NCI-H460 (cell line): ENCODE measurements around the gene VAV1. TPM values are rescaled to one million over a fixed set of nuclear protein-coding genes. Genes with fewer than 3 reads are reported as not detected.

Source experiments
- DNase-seq: peaks from one replicate; pipeline ENCODE4 v3.0.0-alpha.2; 2016; ENCODE audit warnings: low read depth; ENCODE audit errors: extremely low read depth
- total RNA-seq: library from RNA; depleted of rRNA; stranded (reverse); fragments of >200 nt; shearing (Covaris generic); gene quantifications from 2 replicates; pipeline ENCODE4 v1.2.3, GENCODE V29; 2014; rRNA removed

The VAV1 gene
- total RNA-seq, 1 experiment from 2014 or later = 1.2 TPM

GRCh38 chr19:6873708-6874431 lies 101.4 kb downstream of the VAV1 start:
- DNase-seq = no peak

DNA sequence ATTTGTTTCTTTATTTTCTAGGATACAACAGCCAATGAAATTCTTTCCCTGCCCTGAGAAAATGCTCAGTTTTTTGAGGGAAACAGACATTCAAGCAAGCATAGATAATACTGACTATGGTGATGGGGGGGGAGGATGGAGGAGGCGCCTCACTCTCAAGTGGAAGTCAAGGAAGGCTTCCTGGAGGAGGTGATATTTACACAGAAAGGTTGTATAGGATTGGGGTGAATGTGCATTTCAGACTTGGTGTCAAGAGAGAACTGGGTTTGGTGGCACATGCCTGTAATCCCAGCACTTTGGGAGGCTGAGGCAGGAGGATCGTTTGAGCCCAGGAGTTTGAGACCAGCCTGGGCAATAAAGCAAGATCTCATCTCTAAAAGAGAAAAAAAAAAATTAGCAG lies 102.7 kb downstream of the VAV1 start:
- no peak for DNase-seq

- DNase-seq = no peak
Measured at GRCh38 chr19:6876748-6877147, 104.2 kb downstream of the VAV1 start.

DNA sequence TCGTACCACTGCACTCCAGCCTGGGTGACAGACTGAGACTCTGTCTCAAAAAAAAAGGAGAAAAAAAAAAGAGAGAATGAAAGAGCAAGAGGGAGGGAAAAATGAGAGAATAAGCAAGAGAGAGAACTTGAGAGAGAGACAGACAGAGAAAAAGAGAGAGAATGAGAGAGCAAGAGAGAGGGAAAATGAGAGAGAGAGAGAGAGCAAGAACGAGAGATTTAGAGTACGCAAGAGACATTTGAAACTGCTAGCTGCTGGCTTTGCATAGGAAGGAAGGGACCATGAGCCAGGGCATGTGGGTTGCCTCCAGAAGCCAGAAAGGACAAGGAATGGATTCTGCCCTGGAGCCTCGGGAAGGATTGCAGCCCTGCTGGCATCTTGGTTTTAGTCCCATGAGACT lies 105.3 kb downstream of the VAV1 start:
- no peak for DNase-seq

DNA sequence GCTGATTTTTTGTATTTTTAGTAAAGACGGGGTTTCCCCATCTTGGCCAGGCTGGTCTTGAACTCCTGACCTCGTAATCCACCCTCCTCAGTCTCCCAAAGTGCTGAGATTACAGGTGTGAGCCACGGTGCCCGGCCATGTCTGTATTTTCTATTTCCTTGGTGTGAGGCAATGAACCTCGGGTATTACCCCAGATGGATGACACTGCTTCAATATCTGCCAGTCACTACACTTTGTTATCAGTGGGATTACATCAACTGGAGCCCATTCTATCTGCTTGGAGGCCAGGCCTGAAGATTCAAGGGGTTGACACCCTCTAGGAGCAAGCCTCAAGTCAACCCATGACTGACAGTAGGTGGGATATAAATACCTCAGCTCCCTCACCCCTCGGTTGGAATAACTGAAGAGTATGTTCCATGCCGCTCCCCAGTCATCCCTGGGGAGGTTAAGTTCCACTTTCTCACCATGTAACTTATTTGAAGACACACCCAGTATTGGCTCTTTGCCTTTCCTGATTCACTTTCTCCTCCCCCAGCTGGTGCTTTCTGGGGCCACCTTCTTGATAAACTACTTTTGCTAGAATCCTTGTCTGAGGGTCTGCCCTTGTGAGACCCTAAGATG lies 113.9 kb downstream of the VAV1 start:
- no peak for DNase-seq

- DNase-seq = no peak
Measured at GRCh38 chr19:6887316-6887715, 114.8 kb downstream of the VAV1 start, which contains the start of gene ADGRE1. ADGRE1 (plus strand) TSS chr19:6887579; CDS start chr19:6887609, 30 bp downstream.

GRCh38 chr19:6888967-6889366 lies 116.5 kb downstream of the VAV1 start:
- DNase-seq = no peak

DNA sequence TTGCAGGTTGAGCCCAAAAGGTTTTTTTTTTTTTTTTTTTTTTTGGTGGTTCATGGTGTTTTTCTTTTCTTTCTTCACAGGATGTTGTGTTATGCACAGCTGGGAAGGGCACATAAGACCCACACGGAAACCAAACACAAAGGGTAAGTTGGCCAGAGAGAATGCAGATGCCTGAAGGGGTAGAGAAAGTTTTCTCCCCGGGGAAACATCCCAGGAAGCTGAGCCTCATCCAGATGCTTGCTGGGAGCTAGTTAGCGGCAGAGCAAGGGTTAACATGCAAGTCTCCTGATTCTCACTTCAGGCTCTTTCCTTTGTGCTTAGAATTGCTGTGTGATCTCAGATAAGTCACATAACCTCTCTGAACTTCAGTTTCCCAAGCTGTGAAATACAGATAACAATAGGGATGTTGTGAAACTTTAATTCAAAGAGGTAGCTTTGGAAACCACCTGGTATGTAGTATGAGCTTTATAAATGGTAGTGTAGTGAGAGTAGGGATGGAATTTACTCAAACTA lies 117.9 kb downstream of the VAV1 start:
- no peak for DNase-seq

GRCh38 chr19:6890938-6891337 lies 118.4 kb downstream of the VAV1 start:
- no peak for DNase-seq

DNA sequence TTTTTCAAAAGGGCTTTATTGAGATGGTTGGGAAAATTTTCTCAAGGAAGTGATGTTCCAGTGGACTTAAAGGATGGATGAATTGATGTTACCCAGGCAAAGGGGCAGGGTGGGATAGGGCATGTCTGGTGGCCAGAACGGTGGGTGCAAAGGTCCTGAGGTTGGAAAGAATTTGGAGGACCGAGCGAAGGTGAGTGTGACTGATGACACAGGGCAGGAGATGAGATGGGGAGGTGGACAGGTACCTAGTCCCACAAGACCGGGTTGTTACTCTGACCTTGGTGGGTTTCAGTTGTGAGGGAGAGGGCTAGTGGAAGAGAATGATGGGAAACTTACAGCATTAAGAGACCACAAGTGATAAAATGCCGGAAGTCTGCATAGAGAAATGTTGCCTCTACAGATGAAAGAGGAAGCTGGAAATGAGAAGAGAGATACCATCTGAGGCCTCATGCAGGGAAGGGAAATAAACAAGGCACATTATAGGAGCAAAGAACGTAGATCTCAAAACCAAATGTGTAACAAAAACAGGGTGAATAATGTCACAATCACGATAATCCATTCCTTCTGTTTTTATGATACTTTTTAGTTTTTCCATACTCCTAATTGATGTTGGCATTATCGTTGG lies 119.4 kb downstream of the VAV1 start:
- no peak for DNase-seq

GRCh38 chr19:6894313-6894712 lies 121.8 kb downstream of the VAV1 start:
- DNase-seq = no peak

DNA sequence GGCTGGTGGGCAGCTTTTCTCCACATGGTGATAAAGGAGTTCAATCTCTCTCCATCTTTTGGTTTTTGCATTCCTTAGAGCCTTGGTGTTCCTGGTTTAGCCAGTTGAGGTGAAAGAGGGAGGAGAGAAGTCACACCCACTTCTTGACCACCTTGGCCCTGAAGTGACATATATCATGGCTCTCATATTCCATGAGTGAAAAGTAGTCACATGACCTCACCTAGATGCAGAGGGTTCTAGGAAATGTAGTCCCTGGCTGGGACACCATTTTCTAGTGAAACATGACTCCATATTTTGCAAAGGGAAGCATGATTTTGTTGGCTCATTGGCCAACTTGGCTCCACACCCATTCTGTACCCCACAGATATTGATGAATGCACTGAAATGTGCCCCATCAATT lies 130.9 kb downstream of the VAV1 start:
- DNase-seq = no peak

DNA sequence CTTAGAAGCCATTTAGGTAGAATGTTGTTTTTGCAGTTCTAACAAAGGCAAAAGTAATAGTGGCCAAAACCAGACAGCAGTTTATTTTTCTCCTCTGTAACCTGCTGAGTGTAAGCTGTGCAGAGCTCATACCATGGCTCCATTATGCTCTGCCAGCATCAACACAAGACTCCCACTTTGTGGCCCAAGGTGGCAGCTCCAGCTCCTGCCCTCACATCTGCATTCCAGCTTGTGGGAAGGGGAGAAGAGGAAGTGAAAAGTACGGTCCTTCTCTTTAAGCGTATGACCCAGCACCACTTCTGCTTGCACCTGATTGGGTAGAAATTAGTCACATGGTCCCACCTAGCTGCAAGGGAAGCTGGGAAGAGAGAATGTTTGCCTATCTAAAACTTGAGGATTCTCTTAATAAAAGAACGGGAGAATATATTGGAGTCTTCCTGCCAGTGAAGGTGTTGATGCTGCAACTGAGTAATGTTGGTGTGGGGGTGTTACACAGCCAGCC lies 134.1 kb downstream of the VAV1 start:
- no peak for DNase-seq

Other genes starting within 250 kb of the VAV1 start
- gene TNFSF9, start 241.7 kb upstream of the VAV1 start, total RNA-seq = 35.4 and 40.4 TPM in 2 replicates
- 136 and 144 TPM in 2 replicates for gene CD70, start 181.6 kb upstream of the VAV1 start, total RNA-seq
- not detected in 2 replicates for gene TNFSF14, start 102.5 kb upstream of the VAV1 start, total RNA-seq
- gene C3, start 52.1 kb upstream of the VAV1 start, total RNA-seq = 3.3 and 3.5 TPM in 2 replicates
- gene GPR108, start 35.1 kb upstream of the VAV1 start, total RNA-seq = 60.0 and 74.3 TPM in 2 replicates
- 45.1 and 49.2 TPM in 2 replicates for gene TRIP10, start 33.0 kb upstream of the VAV1 start, total RNA-seq
- 8.1 and 11.4 TPM in 2 replicates for gene SH2D3A, start 5.3 kb upstream of the VAV1 start, total RNA-seq
- gene ADGRE1, start 114.9 kb downstream of the VAV1 start, total RNA-seq = not detected in 2 replicates
- gene MBD3L2B, start 248.7 kb downstream of the VAV1 start, total RNA-seq = not detected in 2 replicates